Cardiac fibroblast (primary cell): ENCODE data around the gene TAS2R38.

Source experiments
- DNase-seq, 2 donors: peaks; one replicate each; pipeline versions ENCODE4 v3.0.0 to v3.0.0-alpha.2; 2010; ENCODE audit warnings: low read depth in 2 of 2
- H3K4me3 ChIP-seq, 2 donors: replicated peaks in 1 of 2; 1 replicate in 1 of 2; 2 replicates in 1 of 2; pipeline ENCODE4 v1.5.1; 2011; ENCODE audit warnings: low read depth in 2 of 2, low read length in 2 of 2, mild to moderate bottlenecking in 2 of 2, moderate library complexity in 1 of 2
- TF ChIP-seq, protein P1 (sequence below): IDR thresholded peaks from one replicate; pipeline ENCODE4 v1.5.1; 2011; ENCODE audit warnings: low read depth, mild to moderate bottlenecking, low read length, inconsistent platforms

Gene TAS2R38

GRCh38 chr7:141945356-141945755 is 28.2 kb downstream of the TAS2R38 start:
- TF ChIP-seq, protein P1, sequence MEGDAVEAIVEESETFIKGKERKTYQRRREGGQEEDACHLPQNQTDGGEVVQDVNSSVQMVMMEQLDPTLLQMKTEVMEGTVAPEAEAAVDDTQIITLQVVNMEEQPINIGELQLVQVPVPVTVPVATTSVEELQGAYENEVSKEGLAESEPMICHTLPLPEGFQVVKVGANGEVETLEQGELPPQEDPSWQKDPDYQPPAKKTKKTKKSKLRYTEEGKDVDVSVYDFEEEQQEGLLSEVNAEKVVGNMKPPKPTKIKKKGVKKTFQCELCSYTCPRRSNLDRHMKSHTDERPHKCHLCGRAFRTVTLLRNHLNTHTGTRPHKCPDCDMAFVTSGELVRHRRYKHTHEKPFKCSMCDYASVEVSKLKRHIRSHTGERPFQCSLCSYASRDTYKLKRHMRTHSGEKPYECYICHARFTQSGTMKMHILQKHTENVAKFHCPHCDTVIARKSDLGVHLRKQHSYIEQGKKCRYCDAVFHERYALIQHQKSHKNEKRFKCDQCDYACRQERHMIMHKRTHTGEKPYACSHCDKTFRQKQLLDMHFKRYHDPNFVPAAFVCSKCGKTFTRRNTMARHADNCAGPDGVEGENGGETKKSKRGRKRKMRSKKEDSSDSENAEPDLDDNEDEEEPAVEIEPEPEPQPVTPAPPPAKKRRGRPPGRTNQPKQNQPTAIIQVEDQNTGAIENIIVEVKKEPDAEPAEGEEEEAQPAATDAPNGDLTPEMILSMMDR = no peak
- peak in 1 of 2 donors; percentile 87 for DNase-seq
- no peak overlapping the region for H3K4me3 ChIP-seq

DNA sequence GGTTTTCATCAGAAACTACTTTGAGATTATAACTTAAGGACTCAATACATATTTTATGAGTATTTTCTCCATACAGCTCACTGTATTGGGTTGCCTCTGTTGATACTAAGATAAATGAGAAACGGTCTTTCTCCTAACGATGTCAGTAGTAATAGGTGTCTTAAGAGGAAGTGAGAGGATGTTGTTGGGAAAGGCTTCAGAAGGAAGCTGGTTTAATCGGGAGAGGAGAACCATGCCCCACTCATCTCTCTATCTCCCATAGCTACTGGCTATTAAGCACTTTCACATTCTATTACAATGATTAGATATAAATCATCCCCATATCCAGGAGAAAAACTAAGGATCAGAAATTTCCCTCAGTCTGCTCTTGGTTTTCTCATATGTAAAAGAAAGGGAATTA is 28.8 kb downstream of the TAS2R38 start:
- no peak for DNase-seq
- no peak overlapping the region for H3K4me3 ChIP-seq
- TF ChIP-seq, protein P1 = no peak

GRCh38 chr7:141943846-141944245 is 29.7 kb downstream of the TAS2R38 start:
- no peak for DNase-seq
- H3K4me3 ChIP-seq = no peak overlapping the region
- TF ChIP-seq, protein P1 = no peak

DNA sequence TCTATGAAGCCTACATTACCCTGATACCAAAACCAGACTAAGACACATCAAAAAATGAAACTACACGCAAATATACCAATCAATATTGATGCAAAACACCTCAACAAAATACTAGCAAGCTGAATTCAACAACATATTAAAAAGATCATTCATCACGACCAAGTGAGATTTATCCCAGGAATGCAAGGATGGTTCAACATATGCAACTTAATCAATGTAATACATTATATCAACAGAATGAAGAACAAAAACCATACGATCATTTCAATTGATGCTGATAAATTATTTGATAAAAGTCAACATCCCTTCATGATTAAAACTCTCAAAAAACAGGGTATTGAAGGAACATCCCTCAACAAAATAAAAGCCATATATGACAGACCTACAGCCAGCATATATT is 32.5 kb downstream of the TAS2R38 start:
- TF ChIP-seq, protein P1 = no peak
- DNase-seq = no peak
- H3K4me3 ChIP-seq = no peak overlapping the region

- TF ChIP-seq, protein P1 = no peak
- no peak overlapping the region for H3K4me3 ChIP-seq
- DNase-seq = no peak
Measured at GRCh38 chr7:141930211-141930610, 43.4 kb downstream of the TAS2R38 start.

GRCh38 chr7:141928845-141929195 is 44.8 kb downstream of the TAS2R38 start:
- DNase-seq = no peak
- no peak overlapping the region for H3K4me3 ChIP-seq
- TF ChIP-seq, protein P1 = no peak

- TF ChIP-seq, protein P1 = no peak
- H3K4me3 ChIP-seq = no peak overlapping the region
- no peak for DNase-seq
Measured at GRCh38 chr7:141928146-141928844, 45.3 kb downstream of the TAS2R38 start.
